HG02571 (cell line): Measurements from ENCODE around the gene CMTM7.
A peak's percentile ranks its signal among the peaks of the same experiment; 100 is the strongest.

Source experiments
- ATAC-seq: cut with Tn5 transposase; IDR thresholded peaks from one replicate; pipeline ENCODE4 v1.9.1; 2021; ENCODE audit warnings: mild to moderate bottlenecking, moderate library complexity; ENCODE audit not compliant: unreplicated experiment

Gene CMTM7

GRCh38 chr3:32484436-32484835, 92.8 kb downstream of the CMTM7 start:
- ATAC-seq = no peak

- no peak for ATAC-seq
These were observed 96.3 kb downstream of the CMTM7 start for GRCh38 chr3:32487781-32488473.

GRCh38 chr3:32488474-32489008, 96.9 kb downstream of the CMTM7 start:
- no peak for ATAC-seq

- no peak for ATAC-seq
These were observed 101.2 kb downstream of the CMTM7 start for GRCh38 chr3:32492684-32493436.

GRCh38 chr3:32493437-32494414, 102.1 kb downstream of the CMTM7 start:
- peak; percentile 79 for ATAC-seq

- no peak for ATAC-seq
These were observed 103.4 kb downstream of the CMTM7 start for GRCh38 chr3:32495085-32495484.

GRCh38 chr3:32495609-32496008, 104.0 kb downstream of the CMTM7 start:
- no peak for ATAC-seq

- ATAC-seq = no peak
These were observed 106.6 kb downstream of the CMTM7 start for GRCh38 chr3:32498252-32498651.

- ATAC-seq = no peak
These were observed 107.3 kb downstream of the CMTM7 start for GRCh38 chr3:32498992-32499391.

GRCh38 chr3:32499585-32499984, 107.9 kb downstream of the CMTM7 start:
- no peak for ATAC-seq

- no peak for ATAC-seq
These were observed 108.6 kb downstream of the CMTM7 start for GRCh38 chr3:32500231-32500630.

GRCh38 chr3:32500880-32501782, 109.5 kb downstream of the CMTM7 start:
- ATAC-seq = no peak

- peak; percentile 1 for ATAC-seq
These were observed 110.1 kb downstream of the CMTM7 start for GRCh38 chr3:32501783-32502117.

- peak; percentile 87 for ATAC-seq
These were observed 110.7 kb downstream of the CMTM7 start, which contains the start of gene CMTM6 for GRCh38 chr3:32502118-32502945. Gene CMTM6, minus strand, starts transcription at chr3:32502852. Its CDS starts 107 bp downstream, at chr3:32502745.

- ATAC-seq = peak; percentile 7
These were observed 111.3 kb downstream of the CMTM7 start for GRCh38 chr3:32502946-32503286.
